Liver (tissue), 9 donors: ENCODE measurements around the gene TEX14. TPM values are rescaled to one million over a fixed set of nuclear protein-coding genes. Genes with fewer than 3 reads are reported as not detected.
"Not testable (repeated sequence)": the region's sequence is repeated elsewhere in the genome, so short reads cannot be mapped to it uniquely, and the experiment has no call there.

Experiments used
- DNase-seq: peaks from one replicate; pipeline ENCODE4 v3.0.0-alpha.2; 2017; ENCODE audit warnings: low spot score
- H3K27ac ChIP-seq, 2 donors: one replicate each; pipeline ENCODE4 v1.7.0; 2013; ENCODE audit warnings: inconsistent platforms in 2 of 2, low read length in 2 of 2, control low read depth in 1 of 2, low read depth in 1 of 2, mild to moderate bottlenecking in 1 of 2
- H3K27me3 ChIP-seq, 4 donors: one replicate each; pipeline versions ENCODE4 v1.6.1 to v1.7.0; 2013; ENCODE audit warnings: low read length in 3 of 4, inconsistent platforms in 1 of 4, mild to moderate bottlenecking in 1 of 4, moderate library complexity in 1 of 4; ENCODE audit not compliant: control insufficient read depth in 4 of 4, insufficient read depth in 4 of 4
- H3K36me3 ChIP-seq, 4 donors: one replicate each; pipeline versions ENCODE4 v1.6.1 to v1.7.0; 2013; ENCODE audit warnings: low read length in 3 of 4, mild to moderate bottlenecking in 3 of 4, low read depth in 1 of 4, moderate library complexity in 1 of 4; ENCODE audit not compliant: control insufficient read depth in 4 of 4, insufficient read depth in 3 of 4
- H3K4me1 ChIP-seq, 4 donors: one replicate each; pipeline versions ENCODE4 v1.6.1 to v1.7.0; 2013; ENCODE audit warnings: low read length in 3 of 4, mild to moderate bottlenecking in 3 of 4, moderate library complexity in 1 of 4; ENCODE audit not compliant: control insufficient read depth in 4 of 4, insufficient read depth in 4 of 4
- H3K4me3 ChIP-seq, 3 donors: one replicate each; pipeline versions ENCODE4 v1.6.1 to v1.7.0; 2013; ENCODE audit warnings: low read length in 3 of 3, control low read depth in 1 of 3, low read depth in 1 of 3, mild to moderate bottlenecking in 1 of 3
- H3K9ac ChIP-seq, 2 donors: one replicate each; pipeline ENCODE4 v1.7.0; 2013; ENCODE audit warnings: low read length in 2 of 2, mild to moderate bottlenecking in 2 of 2, moderate library complexity in 2 of 2, control low read depth in 1 of 2, low read depth in 1 of 2
- H3K9me3 ChIP-seq, 4 donors: one replicate each; pipeline versions ENCODE4 v1.6.1 to v1.7.0; 2013; ENCODE audit warnings: low read length in 3 of 4; ENCODE audit not compliant: control insufficient read depth in 4 of 4
- EGR1 ChIP-seq, 2 donors: IDR thresholded peaks; 2 replicates each; pipeline ENCODE4 v1.6.1; 2016 to 2018; ENCODE audit warnings: antibody characterized with exemption in 2 of 2, low read depth in 2 of 2
- FOXA1 ChIP-seq: IDR thresholded peaks from 2 replicates; pipeline ENCODE4 v1.6.1; 2016; ENCODE audit warnings: antibody characterized with exemption
- FOXA2 ChIP-seq: IDR thresholded peaks from 2 replicates; pipeline ENCODE4 v1.6.1; 2016; ENCODE audit warnings: antibody characterized with exemption
- GABPA ChIP-seq, 2 donors: IDR thresholded peaks in 1 of 2; conservative IDR thresholded peaks in 1 of 2; 2 replicates each; pipeline ENCODE4 v1.6.1; 2016; ENCODE audit warnings: antibody characterized with exemption in 2 of 2, mild to moderate bottlenecking in 1 of 2, moderate library complexity in 1 of 2
- HNF4A ChIP-seq, 2 donors: conservative IDR thresholded peaks; 2 replicates each; pipeline ENCODE4 v1.6.1; 2016; ENCODE audit warnings: antibody characterized with exemption in 2 of 2, mild to moderate bottlenecking in 2 of 2
- HNF4G ChIP-seq: IDR thresholded peaks from 2 replicates; pipeline ENCODE4 v1.6.1; 2016; ENCODE audit warnings: antibody characterized with exemption
- JUND ChIP-seq, 2 donors: IDR thresholded peaks; 2 replicates each; pipeline ENCODE4 v1.6.1; 2016; ENCODE audit warnings: antibody characterized with exemption in 2 of 2
- NR2F2 ChIP-seq: IDR thresholded peaks from 2 replicates; pipeline ENCODE4 v1.6.1; 2016; ENCODE audit warnings: antibody characterized with exemption
- RAD21 ChIP-seq, 2 donors: IDR thresholded peaks; 2 replicates each; pipeline ENCODE4 v1.6.1; 2016; ENCODE audit warnings: antibody characterized with exemption in 2 of 2, mild to moderate bottlenecking in 2 of 2
- RXRA ChIP-seq, 2 donors: IDR thresholded peaks; 2 replicates each; pipeline ENCODE4 v1.6.1; 2017 to 2018; ENCODE audit warnings: antibody characterized with exemption in 2 of 2, mild to moderate bottlenecking in 1 of 2
- SP1 ChIP-seq: IDR thresholded peaks from 2 replicates; pipeline ENCODE4 v1.6.1; 2018; ENCODE audit warnings: antibody characterized with exemption, mild to moderate bottlenecking
- TAF1 ChIP-seq: conservative IDR thresholded peaks from 2 replicates; pipeline ENCODE4 v1.6.1; 2016; ENCODE audit warnings: antibody characterized with exemption, mild to moderate bottlenecking
- YY1 ChIP-seq: IDR thresholded peaks from 2 replicates; pipeline ENCODE4 v1.6.1; 2016; ENCODE audit warnings: antibody characterized with exemption, mild to moderate bottlenecking
- WGBS: extraction: QIAGEN DNeasy Blood & Tissue Kit; methylation state at CpG from one replicate; pipeline ENCODE4 v1.1.7; 2013; 5-methylcytosine and 5-hydroxymethylcytosine counted together
- polyA plus RNA-seq, 2 donors: library from polyadenylated mRNA; stranded (reverse) in 1 of 2; unstranded in 1 of 2; fragments of 200-250 nt in 1 of 2; fragments of >200 nt in 1 of 2; fragmentation: Nextera tagmentation in 1 of 2; extraction: Ambion mirVana in 1 of 2; gene quantifications; one replicate each; pipeline versions ENCODE4 v1.2.1 to v1.2.3, GENCODE V29; 2013 to 2015
- total RNA-seq, 2 donors: library from RNA; depleted of rRNA; stranded (reverse); fragments of >200 nt; gene quantifications; one replicate each; pipeline ENCODE4 v1.2.3, GENCODE V29; 2014
- TF ChIP-seq, protein P1 (sequence below): IDR thresholded peaks from 2 replicates; pipeline ENCODE4 v1.6.1; 2016; ENCODE audit warnings: antibody characterized with exemption
- TF ChIP-seq, protein P2 (sequence below): IDR thresholded peaks from 2 replicates; pipeline ENCODE4 v1.6.1; 2016; ENCODE audit warnings: antibody characterized with exemption
- TF ChIP-seq, protein P3 (sequence below): IDR thresholded peaks from 2 replicates; pipeline ENCODE4 v1.6.1; 2016; ENCODE audit warnings: antibody characterized with exemption
- TF ChIP-seq, protein P4 (sequence below): IDR thresholded peaks from 2 replicates; pipeline ENCODE4 v1.6.1; 2016; ENCODE audit warnings: antibody characterized with exemption, mild to moderate bottlenecking
- TF ChIP-seq, protein P5 (sequence below): fragments of 150-350 bp; IDR thresholded peaks from 2 replicates; pipeline ENCODE4 v1.5.1; 2017; ENCODE audit warnings: improper control_type of control experiment, low read depth, low read length; ENCODE audit not compliant: missing input control
- donor health status: healthy.
- donor health status: healthy.
- donor health status: healthy.
- donor health status: healthy.
- donor health status: healthy.

TEX14 gene
- total and polyA plus RNA-seq, 4 donors = 0.01 to 0.17 (median 0.13) TPM

DNA sequence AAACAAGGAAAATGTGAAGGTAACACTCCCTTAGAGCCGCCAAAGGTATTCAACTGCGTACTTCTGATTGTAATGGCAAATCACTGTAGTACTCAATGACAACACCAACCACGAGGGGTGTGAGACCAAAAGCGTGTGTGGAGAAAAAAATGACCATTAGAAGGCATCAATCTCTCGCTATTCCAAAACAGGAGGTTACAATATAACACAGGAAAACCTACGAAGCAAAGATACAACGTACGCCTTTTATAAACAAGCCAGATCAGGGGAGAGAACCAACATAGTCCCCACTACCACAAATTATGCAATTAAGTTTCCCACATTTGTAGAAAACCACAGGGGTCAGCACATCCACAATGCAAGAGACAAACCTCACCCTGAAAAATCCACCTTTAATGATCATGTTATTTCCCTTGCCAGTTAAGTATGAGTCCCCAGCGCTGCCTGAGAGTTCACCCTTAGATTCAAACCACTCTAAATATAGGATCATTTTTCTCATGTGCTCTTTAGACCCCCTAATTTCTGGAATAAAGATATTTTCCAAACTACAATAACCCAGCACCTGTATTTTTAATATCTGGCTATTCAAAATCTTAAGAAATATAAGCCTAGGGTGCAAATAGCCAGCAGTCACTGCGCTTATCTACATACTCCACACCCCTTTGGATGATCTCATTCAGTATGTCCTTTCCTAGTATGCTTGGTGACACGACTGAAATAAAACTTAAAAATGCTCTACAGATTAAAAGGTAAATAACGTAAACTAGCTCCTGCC, 12.4 kb downstream of the TEX14 start:
- H3K9me3 ChIP-seq = no peaks in the 10 kb centered on the region
- 70% methylated on average over 12 of the region's 12 CpGs for whole genome bisulfite sequencing
- H3K27me3 ChIP-seq = no peaks in the 10 kb centered on the region
- no peak for DNase-seq
- no peak overlapping the region for H3K9ac ChIP-seq
- H3K27ac ChIP-seq = no peak overlapping the region
- no peaks in the 10 kb centered on the region for H3K36me3 ChIP-seq
- no peaks in the 10 kb centered on the region for H3K4me1 ChIP-seq
- no peak for TF ChIP-seq FOXA2
- H3K4me3 ChIP-seq = no peak overlapping the region

DNA sequence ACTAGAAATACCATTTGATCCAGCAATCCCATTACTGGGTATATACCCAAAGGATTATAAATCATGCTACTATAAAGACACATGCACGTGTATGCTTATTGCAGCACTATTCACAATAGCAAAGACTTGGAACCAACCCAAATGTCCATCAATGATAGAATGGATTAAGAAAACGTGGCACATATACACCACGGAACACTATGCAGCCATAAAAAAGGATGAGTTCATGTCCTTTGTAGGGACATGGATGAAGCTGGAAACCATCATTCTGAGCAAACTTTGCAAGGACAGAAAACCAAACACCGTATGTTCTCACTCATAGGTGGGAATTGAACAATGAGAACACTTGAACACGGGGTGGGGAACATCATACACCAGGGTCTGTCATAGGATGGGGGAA, 13.6 kb downstream of the TEX14 start:
- not testable (repeated sequence) for H3K4me3 ChIP-seq, H3K36me3 ChIP-seq, DNase-seq, H3K27ac ChIP-seq, H3K27me3 ChIP-seq, H3K9me3 ChIP-seq, H3K4me1 ChIP-seq, H3K9ac ChIP-seq
- 90% methylated on average over 5 of the region's 5 CpGs for WGBS

DNA sequence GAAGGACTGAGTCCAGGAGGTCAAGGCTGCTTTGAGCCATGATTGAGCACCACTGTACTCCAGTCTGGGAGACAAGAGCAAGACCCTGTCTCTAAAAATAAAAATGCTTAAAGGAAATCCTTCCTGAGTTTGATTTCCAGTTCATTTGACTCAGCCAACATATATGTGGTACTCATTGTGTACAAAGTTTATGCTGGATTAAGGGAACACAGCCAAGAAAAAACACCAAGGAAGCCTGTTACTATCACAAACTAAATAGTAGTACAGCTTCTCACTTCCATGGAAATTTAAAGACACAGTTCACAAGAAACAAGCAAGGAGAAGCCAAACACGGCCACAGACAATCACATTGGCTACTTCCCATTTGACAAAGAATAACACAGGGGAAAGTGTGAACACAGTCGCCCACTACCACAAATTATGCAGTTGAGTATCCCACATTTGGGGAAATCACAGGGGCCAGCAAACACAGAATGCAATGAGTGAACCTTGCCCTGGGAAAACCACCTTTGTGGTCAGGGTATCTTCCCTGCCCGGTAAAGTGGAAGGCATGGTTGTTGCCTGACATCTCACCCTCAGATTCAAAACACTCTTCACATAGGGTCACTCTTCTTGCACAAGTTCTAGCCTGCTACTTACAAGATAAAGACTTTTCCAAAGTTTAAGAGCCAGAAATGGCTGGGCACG, 14.5 kb downstream of the TEX14 start:
- WGBS = 65% methylated on average over 4 of the region's 4 CpGs
- Histone ChIP-seq H3K9ac (no peak overlapping the region), H3K4me3 (no peak overlapping the region), H3K4me1 (no peaks in the 10 kb centered on the region), H3K9me3 (no peaks in the 10 kb centered on the region), H3K36me3 (no peaks in the 10 kb centered on the region), H3K27ac (no peak overlapping the region), H3K27me3 (no peaks in the 10 kb centered on the region)
- DNase-seq = no peak
- TF ChIP-seq HNF4G (no peak), EGR1 (IDR thresholded peaks at IDR 0.05; ENCODE audit: low read depth in 2 of 2) (no peak), SP1 (no peak), HNF4A (conservative IDR thresholded peaks at IDR 0.05) (no peak), TAF1 (no peak), JUND (IDR thresholded peaks at IDR 0.05) (no peak), RXRA (IDR thresholded peaks at IDR 0.05) (no peak), FOXA1 (no peak), YY1 (no peak), GABPA (IDR thresholded peaks at IDR 0.05 in 1 of 2, conservative IDR thresholded peaks at IDR 0.05 in 1 of 2) (no peak), NR2F2 (no peak), FOXA2 (no peak), RAD21 (IDR thresholded peaks at IDR 0.05) (no peak)
- TF ChIP-seq, protein P1, sequence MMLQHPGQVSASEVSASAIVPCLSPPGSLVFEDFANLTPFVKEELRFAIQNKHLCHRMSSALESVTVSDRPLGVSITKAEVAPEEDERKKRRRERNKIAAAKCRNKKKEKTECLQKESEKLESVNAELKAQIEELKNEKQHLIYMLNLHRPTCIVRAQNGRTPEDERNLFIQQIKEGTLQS = no peak
- TF ChIP-seq, protein P2, sequence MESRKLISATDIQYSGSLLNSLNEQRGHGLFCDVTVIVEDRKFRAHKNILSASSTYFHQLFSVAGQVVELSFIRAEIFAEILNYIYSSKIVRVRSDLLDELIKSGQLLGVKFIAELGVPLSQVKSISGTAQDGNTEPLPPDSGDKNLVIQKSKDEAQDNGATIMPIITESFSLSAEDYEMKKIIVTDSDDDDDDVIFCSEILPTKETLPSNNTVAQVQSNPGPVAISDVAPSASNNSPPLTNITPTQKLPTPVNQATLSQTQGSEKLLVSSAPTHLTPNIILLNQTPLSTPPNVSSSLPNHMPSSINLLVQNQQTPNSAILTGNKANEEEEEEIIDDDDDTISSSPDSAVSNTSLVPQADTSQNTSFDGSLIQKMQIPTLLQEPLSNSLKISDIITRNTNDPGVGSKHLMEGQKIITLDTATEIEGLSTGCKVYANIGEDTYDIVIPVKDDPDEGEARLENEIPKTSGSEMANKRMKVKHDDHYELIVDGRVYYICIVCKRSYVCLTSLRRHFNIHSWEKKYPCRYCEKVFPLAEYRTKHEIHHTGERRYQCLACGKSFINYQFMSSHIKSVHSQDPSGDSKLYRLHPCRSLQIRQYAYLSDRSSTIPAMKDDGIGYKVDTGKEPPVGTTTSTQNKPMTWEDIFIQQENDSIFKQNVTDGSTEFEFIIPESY = no peak
- TF ChIP-seq, protein P3, sequence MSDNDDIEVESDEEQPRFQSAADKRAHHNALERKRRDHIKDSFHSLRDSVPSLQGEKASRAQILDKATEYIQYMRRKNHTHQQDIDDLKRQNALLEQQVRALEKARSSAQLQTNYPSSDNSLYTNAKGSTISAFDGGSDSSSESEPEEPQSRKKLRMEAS = no peak
- TF ChIP-seq, protein P4, sequence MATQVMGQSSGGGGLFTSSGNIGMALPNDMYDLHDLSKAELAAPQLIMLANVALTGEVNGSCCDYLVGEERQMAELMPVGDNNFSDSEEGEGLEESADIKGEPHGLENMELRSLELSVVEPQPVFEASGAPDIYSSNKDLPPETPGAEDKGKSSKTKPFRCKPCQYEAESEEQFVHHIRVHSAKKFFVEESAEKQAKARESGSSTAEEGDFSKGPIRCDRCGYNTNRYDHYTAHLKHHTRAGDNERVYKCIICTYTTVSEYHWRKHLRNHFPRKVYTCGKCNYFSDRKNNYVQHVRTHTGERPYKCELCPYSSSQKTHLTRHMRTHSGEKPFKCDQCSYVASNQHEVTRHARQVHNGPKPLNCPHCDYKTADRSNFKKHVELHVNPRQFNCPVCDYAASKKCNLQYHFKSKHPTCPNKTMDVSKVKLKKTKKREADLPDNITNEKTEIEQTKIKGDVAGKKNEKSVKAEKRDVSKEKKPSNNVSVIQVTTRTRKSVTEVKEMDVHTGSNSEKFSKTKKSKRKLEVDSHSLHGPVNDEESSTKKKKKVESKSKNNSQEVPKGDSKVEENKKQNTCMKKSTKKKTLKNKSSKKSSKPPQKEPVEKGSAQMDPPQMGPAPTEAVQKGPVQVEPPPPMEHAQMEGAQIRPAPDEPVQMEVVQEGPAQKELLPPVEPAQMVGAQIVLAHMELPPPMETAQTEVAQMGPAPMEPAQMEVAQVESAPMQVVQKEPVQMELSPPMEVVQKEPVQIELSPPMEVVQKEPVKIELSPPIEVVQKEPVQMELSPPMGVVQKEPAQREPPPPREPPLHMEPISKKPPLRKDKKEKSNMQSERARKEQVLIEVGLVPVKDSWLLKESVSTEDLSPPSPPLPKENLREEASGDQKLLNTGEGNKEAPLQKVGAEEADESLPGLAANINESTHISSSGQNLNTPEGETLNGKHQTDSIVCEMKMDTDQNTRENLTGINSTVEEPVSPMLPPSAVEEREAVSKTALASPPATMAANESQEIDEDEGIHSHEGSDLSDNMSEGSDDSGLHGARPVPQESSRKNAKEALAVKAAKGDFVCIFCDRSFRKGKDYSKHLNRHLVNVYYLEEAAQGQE = no peak
- TF ChIP-seq, protein P5, sequence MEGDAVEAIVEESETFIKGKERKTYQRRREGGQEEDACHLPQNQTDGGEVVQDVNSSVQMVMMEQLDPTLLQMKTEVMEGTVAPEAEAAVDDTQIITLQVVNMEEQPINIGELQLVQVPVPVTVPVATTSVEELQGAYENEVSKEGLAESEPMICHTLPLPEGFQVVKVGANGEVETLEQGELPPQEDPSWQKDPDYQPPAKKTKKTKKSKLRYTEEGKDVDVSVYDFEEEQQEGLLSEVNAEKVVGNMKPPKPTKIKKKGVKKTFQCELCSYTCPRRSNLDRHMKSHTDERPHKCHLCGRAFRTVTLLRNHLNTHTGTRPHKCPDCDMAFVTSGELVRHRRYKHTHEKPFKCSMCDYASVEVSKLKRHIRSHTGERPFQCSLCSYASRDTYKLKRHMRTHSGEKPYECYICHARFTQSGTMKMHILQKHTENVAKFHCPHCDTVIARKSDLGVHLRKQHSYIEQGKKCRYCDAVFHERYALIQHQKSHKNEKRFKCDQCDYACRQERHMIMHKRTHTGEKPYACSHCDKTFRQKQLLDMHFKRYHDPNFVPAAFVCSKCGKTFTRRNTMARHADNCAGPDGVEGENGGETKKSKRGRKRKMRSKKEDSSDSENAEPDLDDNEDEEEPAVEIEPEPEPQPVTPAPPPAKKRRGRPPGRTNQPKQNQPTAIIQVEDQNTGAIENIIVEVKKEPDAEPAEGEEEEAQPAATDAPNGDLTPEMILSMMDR = no peak
